T-cell (primary cell): ENCODE results near the gene RAB30. TPM values are rescaled to one million over a fixed set of nuclear protein-coding genes. Genes with fewer than 3 reads are reported as not detected.

Experiments used
- ATAC-seq, 4 experiments: fragments of 200-7000 bp in 3 of 4; fragments of 150-1000 bp in 1 of 4; cut with Tn5 transposase; replicated peaks in 1 of 4; 1 replicate in 3 of 4; 2 replicates in 1 of 4; pipeline ENCODE4 v1.10.0; 2021; ENCODE audit warnings: moderate library complexity in 3 of 4, mild to moderate bottlenecking in 2 of 4, moderate number of reproducible peaks in 1 of 4
- CTCF ChIA-PET, 2 donors: fragments of 300-600 bp; sonication (Branson Sonifier 250); formaldehyde crosslinking; loops; one replicate each; lab custom pipeline; 2022; ENCODE audit warnings: antibody characterized with exemption in 2 of 2; lab: Charles Lee
- POLR2A ChIA-PET, 2 donors: fragments of 300-600 bp; sonication (Branson Sonifier 250); formaldehyde crosslinking; loops; one replicate each; lab custom pipeline; 2022; ENCODE audit warnings: antibody characterized with exemption in 2 of 2; lab: Charles Lee
- DNase-seq, 35 experiments: peaks; one replicate each; pipeline versions ENCODE4 v3.0.0 to v3.0.0-alpha.2; 2013 to 2023
- H3K27ac ChIP-seq: one replicate; pipeline ENCODE4 v1.5.1; 2013; ENCODE audit warnings: low read length
- H3K27me3 ChIP-seq, 2 experiments: replicated peaks in 1 of 2; 1 replicate in 1 of 2; 2 replicates in 1 of 2; pipeline versions ENCODE4 v1.6.1 to v1.7.0; 2013; ENCODE audit warnings: low read length in 1 of 2, mixed read lengths in 1 of 2; ENCODE audit not compliant: control insufficient read depth in 2 of 2, insufficient read depth in 2 of 2; ENCODE audit errors: extremely low read depth in 1 of 2
- H3K36me3 ChIP-seq, 2 donors: 1 replicate in 1 of 2; 2 replicates in 1 of 2; pipeline versions ENCODE4 v1.6.1 to v1.7.0; 2013; ENCODE audit warnings: low read length in 1 of 2; ENCODE audit not compliant: control insufficient read depth in 2 of 2, insufficient read depth in 1 of 2; ENCODE audit errors: extremely low read depth in 1 of 2
- H3K4me1 ChIP-seq, 2 experiments: 1 replicate in 1 of 2; 2 replicates in 1 of 2; pipeline versions ENCODE4 v1.6.1 to v1.7.0; 2013; ENCODE audit warnings: low read length in 2 of 2, mixed read lengths in 1 of 2; ENCODE audit not compliant: insufficient read depth in 2 of 2, control insufficient read depth in 1 of 2; ENCODE audit errors: extremely low read depth in 1 of 2
- H3K4me3 ChIP-seq, 2 donors: 1 replicate in 1 of 2; 2 replicates in 1 of 2; pipeline versions ENCODE4 v1.5.1 to v1.7.0; 2013; ENCODE audit warnings: mild to moderate bottlenecking in 2 of 2, low read length in 1 of 2, moderate library complexity in 1 of 2; ENCODE audit not compliant: control insufficient read depth in 1 of 2; ENCODE audit errors: extremely low read depth in 1 of 2
- H3K9me3 ChIP-seq: 2 replicates; pipeline ENCODE4 v1.7.0; 2013
- H3K27ac Mint-ChIP-seq, 2 donors: one replicate each; pipeline ENCODE4 v1.8.0; 2020 to 2021; ENCODE audit warnings: mild to moderate bottlenecking in 2 of 2, mixed read lengths in 2 of 2
- H3K27me3 Mint-ChIP-seq, 2 donors: one replicate each; pipeline ENCODE4 v1.8.0; 2021 to 2022; ENCODE audit warnings: mixed read lengths in 2 of 2
- H3K36me3 Mint-ChIP-seq: one replicate; pipeline ENCODE4 v1.8.0; 2021; ENCODE audit warnings: mixed read lengths
- H3K4me1 Mint-ChIP-seq, 3 donors: one replicate each; pipeline ENCODE4 v1.8.0; 2020 to 2022; ENCODE audit warnings: mixed read lengths in 3 of 3, mild to moderate bottlenecking in 1 of 3
- H3K4me3 Mint-ChIP-seq, 3 donors: one replicate each; pipeline ENCODE4 v1.8.0; 2020 to 2022; ENCODE audit warnings: mild to moderate bottlenecking in 3 of 3, mixed read lengths in 3 of 3, moderate library complexity in 3 of 3
- H3K9me3 Mint-ChIP-seq, 3 donors: one replicate each; pipeline ENCODE4 v1.8.0; 2020 to 2022; ENCODE audit warnings: mixed read lengths in 3 of 3
- WGBS: methylation state at CpG from one replicate; pipeline ENCODE4 v1.1.5; 2013; ENCODE audit warnings: missing lambda C conversion rate; ENCODE audit not compliant: insufficient coverage; 5-methylcytosine and 5-hydroxymethylcytosine counted together
- total RNA-seq, 35 experiments: library from RNA in 6 of 35; stranded (reverse) in 6 of 35; fragments of 120-200 nt in 1 of 35; gene quantifications; one replicate each; pipeline versions ENCODE4 v1.2.1 to v1.2.4 and lab custom pipeline; 2013 to 2026

The RAB30 gene
- total RNA-seq, 5 donors from 2014 or later (not counting 1 experiment from before 2014, with no cell fraction given) = 18.6 to 44.5 (median 20.1) TPM

GRCh38 chr11:83002053-83002452, 69.6 kb downstream of the RAB30 start:
- ChIA-PET POLR2A (interaction anchor here in 1 of 2 donors (0.6 kb wide), 1 partner anchor 70 kb away, joined by 4 read pairs; no protein-coding TSS in a partner anchor), CTCF (interaction anchor here in 1 of 2 donors (0.6 to 0.7 kb wide), 2 partner anchors 17 to 97 kb away, joined by 3 to 4 read pairs; no protein-coding TSS in a partner anchor)
- Mint-ChIP-seq H3K36me3 (no peaks in the 10 kb centered on the region), H3K27ac (peak overlapping the region; percentile 11 to 40), H3K4me1 (peaks cover 41 to 52% (median 42%) of the 10 kb centered on the region in 3 donors), H3K4me3 (peak overlapping the region in 1 of 3 donors; percentile 33), H3K27me3 (no peaks in the 10 kb centered on the region), H3K9me3 (no peaks in the 10 kb centered on the region)
- Histone ChIP-seq H3K27me3 (no peaks in the 10 kb centered on the region), H3K27ac (no peak overlapping the region), H3K4me1 (peaks cover 2 to 8% of the 10 kb centered on the region in 2 experiments), H3K4me3 (no peak overlapping the region), H3K36me3 (no peaks in the 10 kb centered on the region), H3K9me3 (no peaks in the 10 kb centered on the region)
- ATAC-seq (peak; percentile 84 to 95 (median 92)), DNase-seq (peak in 23 of 35 experiments; percentile 4 to 46 (median 15))
- 69% methylated on average over 3 of the region's 3 CpGs for WGBS

DNA sequence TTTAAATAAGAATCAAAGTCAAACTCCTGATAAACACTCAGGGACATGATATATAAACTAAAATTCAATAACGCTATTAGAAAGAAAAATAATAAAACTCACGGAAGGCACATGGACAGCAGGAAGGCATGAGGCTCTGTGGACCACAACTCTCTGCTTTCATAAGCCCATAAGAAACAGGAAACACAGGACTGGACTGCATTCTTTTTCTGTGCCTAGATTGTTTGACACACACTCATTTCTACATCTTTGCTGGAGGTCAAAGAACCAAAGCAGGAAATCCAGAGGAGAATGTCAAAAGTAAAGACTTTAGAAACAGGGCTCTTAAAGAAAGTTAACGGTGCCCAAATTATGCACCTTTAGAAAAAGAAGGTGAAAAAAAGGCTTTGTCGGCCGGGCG, 71.3 kb downstream of the RAB30 start:
- no peak overlapping the region for H3K4me3 Mint-ChIP-seq
- peaks cover 4 to 8% of the 10 kb centered on the region in 2 experiments for H3K4me1 ChIP-seq
- DNase-seq (no peak), ATAC-seq (no peak)
- no peaks in the 10 kb centered on the region for H3K27me3 ChIP-seq
- peaks cover 8% of the 10 kb centered on the region for H3K36me3 Mint-ChIP-seq
- ChIA-PET CTCF (interaction anchor here in 1 of 2 donors (1.4 kb wide), 1 partner anchor 15 kb away, joined by 3 read pairs; no protein-coding TSS in a partner anchor), POLR2A (interaction anchor here in 1 of 2 donors (0.7 kb wide), 1 partner anchor 19 kb away, joined by 16 read pairs; no protein-coding TSS in a partner anchor)
- WGBS = 94% methylated on average over 2 of the region's 6 CpGs
- H3K27ac Mint-ChIP-seq = no peak overlapping the region
- no peaks in the 10 kb centered on the region for H3K36me3 ChIP-seq
- peaks cover 30 to 55% (median 45%) of the 10 kb centered on the region in 3 donors for H3K4me1 Mint-ChIP-seq
- H3K27me3 Mint-ChIP-seq = no peaks in the 10 kb centered on the region
- no peaks in the 10 kb centered on the region for H3K9me3 Mint-ChIP-seq
- H3K4me3 ChIP-seq = no peak overlapping the region
- no peak overlapping the region for H3K27ac ChIP-seq
- no peaks in the 10 kb centered on the region for H3K9me3 ChIP-seq

DNA sequence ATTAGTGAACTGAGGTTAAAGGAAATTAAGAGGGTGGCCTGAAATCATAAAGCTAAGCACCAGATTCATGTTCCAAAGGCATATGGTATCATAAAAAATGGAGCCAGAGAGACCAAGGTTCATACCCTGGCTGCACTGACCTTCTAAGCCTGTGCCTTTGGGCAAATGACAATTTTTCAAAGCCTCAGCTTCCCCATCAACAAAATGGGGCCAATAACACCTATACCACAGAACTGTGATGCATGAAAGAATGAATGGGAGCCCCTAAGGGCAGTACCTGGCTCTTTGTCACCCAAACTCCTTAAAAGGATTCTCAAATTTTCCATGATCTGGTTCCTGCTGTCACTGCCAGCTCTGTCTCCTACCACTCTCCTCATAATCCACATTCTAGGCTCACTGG, 72.5 kb downstream of the RAB30 start:
- no peaks in the 10 kb centered on the region for H3K36me3 ChIP-seq
- H3K9me3 ChIP-seq = no peaks in the 10 kb centered on the region
- H3K4me1 Mint-ChIP-seq = peaks cover 30 to 49% (median 42%) of the 10 kb centered on the region in 3 donors
- H3K27me3 Mint-ChIP-seq = no peaks in the 10 kb centered on the region
- H3K27ac Mint-ChIP-seq = no peak overlapping the region
- H3K4me3 Mint-ChIP-seq = no peak overlapping the region
- H3K4me3 ChIP-seq = no peak overlapping the region
- CTCF ChIA-PET = interaction anchor here in 1 of 2 donors (0.5 kb wide), 1 partner anchor 117 kb away, joined by 4 read pairs; no protein-coding TSS in a partner anchor
- no peak for ATAC-seq
- H3K4me1 ChIP-seq = peaks cover 4 to 8% of the 10 kb centered on the region in 2 experiments
- H3K27ac ChIP-seq = no peak overlapping the region
- POLR2A ChIA-PET = interaction anchor here in 1 of 2 donors (0.6 to 1.1 kb wide), 2 partner anchors 9 to 35 kb away, joined by 3 read pairs; no protein-coding TSS in a partner anchor
- no peaks in the 10 kb centered on the region for H3K27me3 ChIP-seq
- peaks cover 13% of the 10 kb centered on the region for H3K36me3 Mint-ChIP-seq
- DNase-seq = no peak
- H3K9me3 Mint-ChIP-seq = no peaks in the 10 kb centered on the region

DNA sequence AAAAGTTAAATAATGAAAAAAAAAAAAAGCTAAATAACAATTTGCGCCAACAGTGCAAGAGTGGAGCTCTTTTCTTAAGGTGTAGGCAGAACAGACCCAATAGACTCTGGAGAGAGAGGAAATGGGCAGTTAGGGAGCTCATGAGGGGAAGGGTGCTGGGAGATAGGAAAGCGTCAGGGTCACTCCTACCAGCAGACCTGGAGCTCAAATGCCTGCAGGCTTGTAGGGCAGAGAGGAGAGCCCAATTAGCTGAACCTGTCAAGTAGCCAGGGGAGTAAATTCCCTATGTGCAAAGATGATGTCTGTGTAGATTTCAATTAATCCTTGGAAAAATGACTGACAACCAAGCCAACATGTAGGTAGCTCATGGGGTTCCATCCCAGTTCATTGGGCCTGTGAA, 73.0 kb downstream of the RAB30 start:
- H3K4me1 Mint-ChIP-seq = peaks cover 30 to 49% (median 42%) of the 10 kb centered on the region in 3 donors
- no peak overlapping the region for H3K4me3 ChIP-seq
- no peaks in the 10 kb centered on the region for H3K36me3 ChIP-seq
- H3K36me3 Mint-ChIP-seq = peaks cover 19% of the 10 kb centered on the region
- H3K27me3 Mint-ChIP-seq = no peaks in the 10 kb centered on the region
- peaks cover 4 to 8% of the 10 kb centered on the region in 2 experiments for H3K4me1 ChIP-seq
- ChIA-PET POLR2A (no interaction called here), CTCF (interaction anchor here (0.5 to 1.0 kb wide), 6 partner anchors 28 to 240 kb away, joined by 3 to 7 read pairs (median 4); partner anchors contain the start of gene RAB30 (in 1 of the 2))
- WGBS = 100% methylated on average over 1 of the region's 2 CpGs
- no peak overlapping the region for H3K27ac Mint-ChIP-seq
- no peaks in the 10 kb centered on the region for H3K9me3 ChIP-seq
- no peak for ATAC-seq
- no peak overlapping the region for H3K4me3 Mint-ChIP-seq
- H3K27me3 ChIP-seq = no peaks in the 10 kb centered on the region
- no peak for DNase-seq
- no peak overlapping the region for H3K27ac ChIP-seq
- no peaks in the 10 kb centered on the region for H3K9me3 Mint-ChIP-seq

DNA sequence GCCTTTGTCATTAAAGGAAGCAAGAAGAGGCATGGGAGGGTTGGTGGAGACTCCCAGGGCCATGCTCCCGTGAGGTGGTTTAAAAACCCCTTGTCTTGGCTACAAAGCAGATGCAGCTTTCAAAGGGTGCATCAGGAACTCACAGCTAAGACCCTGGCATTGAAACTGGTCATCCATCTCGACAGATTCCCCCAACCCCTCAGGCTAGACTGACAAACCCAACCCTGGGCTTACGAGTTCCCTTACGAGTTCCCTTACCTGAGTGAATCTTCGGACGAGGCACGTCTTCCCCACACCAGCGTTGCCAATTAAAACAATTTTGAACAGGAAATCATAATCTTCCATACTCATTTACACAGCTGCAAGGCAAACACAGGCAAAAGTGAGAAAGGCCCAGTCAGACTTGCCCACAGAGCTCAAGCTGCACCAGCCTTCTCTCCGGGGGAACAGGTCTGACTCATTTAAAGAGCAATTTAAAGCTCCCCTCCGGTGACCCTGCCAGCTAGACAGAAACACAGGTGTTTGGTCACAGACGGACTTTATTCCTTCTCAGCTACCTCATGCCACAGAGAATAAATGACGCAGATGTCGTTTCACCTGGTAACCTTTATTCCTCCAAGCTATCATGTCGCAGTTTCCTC, 74.6 kb downstream of the RAB30 start:
- no peak for DNase-seq
- no peak for ATAC-seq
- Mint-ChIP-seq H3K4me1 (peaks cover 34 to 46% (median 35%) of the 10 kb centered on the region in 3 donors), H3K36me3 (peaks cover 32% of the 10 kb centered on the region), H3K4me3 (no peak overlapping the region), H3K27ac (no peak overlapping the region), H3K27me3 (no peaks in the 10 kb centered on the region), H3K9me3 (no peaks in the 10 kb centered on the region)
- ChIA-PET POLR2A (no interaction called here), CTCF (interaction anchor here in 1 of 2 donors (0.6 kb wide), 2 partner anchors 115 to 148 kb away, joined by 4 read pairs; no protein-coding TSS in a partner anchor)
- no peaks in the 10 kb centered on the region for H3K36me3 ChIP-seq
- no peak overlapping the region for H3K27ac ChIP-seq
- no peaks in the 10 kb centered on the region for H3K27me3 ChIP-seq
- H3K4me3 ChIP-seq = no peak overlapping the region
- H3K4me1 ChIP-seq = peaks cover 2 to 5% of the 10 kb centered on the region in 2 experiments
- H3K9me3 ChIP-seq = no peaks in the 10 kb centered on the region
- 58% methylated on average over 11 of the region's 14 CpGs for WGBS

DNA sequence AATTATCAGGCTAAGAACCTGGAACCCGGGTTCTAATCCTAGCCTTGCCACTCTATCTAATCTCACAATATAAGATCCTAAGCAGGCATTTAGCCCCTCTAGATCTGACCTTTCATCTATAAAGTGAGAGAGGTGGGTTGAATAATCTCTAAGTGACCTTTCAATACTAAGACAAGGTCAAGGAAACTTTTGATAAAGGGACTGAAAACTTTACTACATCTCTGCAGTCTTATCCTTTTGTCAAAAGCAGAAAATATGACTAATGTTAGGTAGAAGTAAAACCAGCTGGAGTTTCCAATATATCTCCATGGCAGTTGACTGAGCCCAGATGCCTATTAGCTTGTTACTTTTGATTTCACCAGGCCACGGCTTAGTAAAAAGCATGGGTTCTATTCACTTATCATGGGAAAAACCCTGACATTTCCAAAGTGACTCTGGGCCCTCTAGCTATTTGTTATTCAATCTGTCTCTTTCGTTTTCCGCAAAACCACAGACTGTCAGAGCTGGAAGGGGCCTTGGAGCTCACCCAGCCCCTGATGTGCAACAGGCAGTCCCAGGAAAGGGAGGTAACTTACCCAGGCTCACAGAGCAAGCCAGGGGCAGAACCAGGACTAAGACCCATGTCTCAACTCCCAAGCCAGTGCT, 75.8 kb downstream of the RAB30 start:
- Histone ChIP-seq H3K36me3 (no peaks in the 10 kb centered on the region), H3K27me3 (no peaks in the 10 kb centered on the region), H3K27ac (no peak overlapping the region), H3K4me3 (no peak overlapping the region), H3K9me3 (no peaks in the 10 kb centered on the region), H3K4me1 (peaks cover 2 to 5% of the 10 kb centered on the region in 2 experiments)
- ChIA-PET CTCF (interaction anchor here in 1 of 2 donors (1.2 kb wide), 1 partner anchor 69 kb away, joined by 4 read pairs; no protein-coding TSS in a partner anchor), POLR2A (no interaction called here)
- peak overlapping the region; percentile 11 to 54 for H3K27ac Mint-ChIP-seq
- no peaks in the 10 kb centered on the region for H3K27me3 Mint-ChIP-seq
- no peaks in the 10 kb centered on the region for H3K9me3 Mint-ChIP-seq
- no peak overlapping the region for H3K4me3 Mint-ChIP-seq
- WGBS = 45% methylated on average over 3 of the region's 4 CpGs
- H3K36me3 Mint-ChIP-seq = peaks cover 33% of the 10 kb centered on the region
- ATAC-seq (peak in 1 of 4 experiments; percentile 34), DNase-seq (peak in 1 of 35 experiments; percentile 12)
- H3K4me1 Mint-ChIP-seq = peaks cover 28 to 37% (median 29%) of the 10 kb centered on the region in 3 donors
